GM19023 (cell line): ENCODE results near the gene TCAP.

Experiments
- ATAC-seq: cut with Tn5 transposase; IDR thresholded peaks from one replicate; pipeline ENCODE4 v1.9.1; 2021; ENCODE audit warnings: mild to moderate bottlenecking, moderate library complexity; ENCODE audit not compliant: unreplicated experiment

TCAP gene, protein sequence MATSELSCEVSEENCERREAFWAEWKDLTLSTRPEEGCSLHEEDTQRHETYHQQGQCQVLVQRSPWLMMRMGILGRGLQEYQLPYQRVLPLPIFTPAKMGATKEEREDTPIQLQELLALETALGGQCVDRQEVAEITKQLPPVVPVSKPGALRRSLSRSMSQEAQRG

DNA sequence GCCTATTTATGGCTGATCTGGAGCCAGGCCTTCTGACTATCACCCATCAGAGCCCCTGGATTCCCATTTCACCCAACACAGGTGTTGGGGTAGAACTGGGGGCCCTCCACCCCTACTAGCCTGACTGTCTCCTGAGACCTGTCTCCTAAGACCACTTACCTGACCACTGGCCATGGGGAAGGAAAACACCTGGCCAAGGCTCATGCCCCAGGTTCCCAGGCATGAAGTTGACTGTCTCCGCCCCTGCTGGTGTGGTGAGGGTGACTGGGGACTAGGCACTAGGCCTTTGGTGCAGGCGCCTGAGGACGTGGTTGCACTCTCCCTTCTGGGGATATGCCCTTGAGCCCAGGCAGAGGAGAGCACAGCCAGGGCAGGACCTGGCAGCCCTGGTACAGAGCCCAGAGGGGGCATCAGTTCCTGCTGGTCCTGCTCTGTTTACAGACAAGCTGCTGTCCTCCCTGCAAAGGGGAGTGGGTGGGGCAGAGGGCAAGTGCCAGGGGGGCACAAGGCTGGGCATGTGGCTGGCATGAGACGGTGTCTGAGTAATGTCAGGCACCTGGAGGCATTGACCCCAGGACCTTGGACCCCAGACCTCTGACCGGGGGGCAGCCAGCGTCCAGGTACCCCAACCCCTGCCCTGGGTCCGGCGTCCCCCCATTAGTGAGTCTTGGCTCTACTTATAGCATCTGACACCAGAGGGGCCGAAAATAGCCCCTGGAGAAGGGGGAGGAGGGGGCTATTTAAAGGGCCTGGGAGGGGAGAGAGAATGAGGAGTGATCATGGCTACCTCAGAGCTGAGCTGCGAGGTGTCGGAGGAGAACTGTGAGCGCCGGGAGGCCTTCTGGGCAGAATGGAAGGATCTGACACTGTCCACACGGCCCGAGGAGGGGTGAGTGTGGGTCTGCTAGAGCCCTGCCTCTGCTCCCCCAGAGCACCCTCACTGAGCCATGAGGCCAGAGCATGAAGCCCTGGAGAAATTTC, at the start of gene TCAP:
Gene TCAP (plus strand): TSS at position 769 of the 981 bp plus-strand sequence. CDS start 11 bp downstream, at position 780.
- ATAC-seq: no peak

DNA sequence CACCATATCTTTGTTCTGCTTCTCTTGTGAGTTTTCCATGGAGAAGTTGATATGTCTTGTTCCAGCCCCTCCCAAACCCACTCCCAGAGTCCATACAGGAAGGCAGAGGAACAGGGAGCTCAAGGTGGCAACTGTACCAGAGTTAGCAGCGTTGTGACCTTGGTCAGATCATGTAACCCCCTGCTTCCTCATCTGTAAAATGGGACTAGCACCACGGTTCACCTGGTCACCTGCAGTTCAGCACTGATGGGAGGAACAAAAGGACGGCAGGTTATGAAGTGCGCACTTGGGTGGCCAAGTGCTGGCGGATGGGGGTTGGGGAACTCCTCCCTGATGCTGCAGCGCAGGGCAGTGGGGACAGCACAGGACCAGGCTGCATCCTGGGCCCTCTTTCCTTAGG, 49.7 kb upstream of the TCAP start:
- no peak for ATAC-seq

GRCh38 chr17:39617100-39617445, 48.1 kb upstream of the TCAP start:
- ATAC-seq: no peak

- ATAC-seq: no peak
Observed at GRCh38 chr17:39617446-39618245, 47.5 kb upstream of the TCAP start.

DNA sequence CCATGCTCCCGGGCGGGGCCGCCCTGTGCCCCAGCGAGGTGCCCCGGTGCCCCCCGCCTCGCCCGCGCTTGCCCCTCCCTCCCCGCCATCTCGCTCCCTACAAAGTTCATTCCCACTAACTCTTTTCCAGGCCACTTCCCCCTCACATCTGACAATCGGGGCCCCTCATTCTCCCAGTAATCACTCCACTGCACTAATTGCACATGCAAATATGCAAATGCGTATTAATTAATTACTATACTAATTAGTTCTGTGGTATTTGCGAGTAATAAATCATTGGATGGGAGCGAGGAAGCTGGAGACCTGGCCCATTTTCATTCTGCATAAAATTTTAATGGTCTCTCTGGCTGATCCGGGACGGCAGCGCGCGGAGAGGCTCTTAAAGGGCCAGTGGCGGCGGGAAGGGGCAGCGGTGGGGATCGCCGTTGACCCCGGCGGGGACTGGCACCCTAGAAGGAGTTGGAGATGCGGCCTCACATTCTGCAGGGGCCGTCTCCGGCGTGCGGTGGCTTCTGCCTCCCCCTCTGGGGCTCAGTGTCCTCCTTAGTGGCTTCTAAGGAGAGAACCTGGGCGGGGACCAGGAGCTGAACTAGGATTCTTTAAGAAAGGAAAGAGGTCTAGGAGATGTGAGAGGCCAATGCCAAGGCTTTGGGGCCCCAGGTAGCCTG, 46.8 kb upstream of the TCAP start:
- no peak for ATAC-seq

- ATAC-seq: no peak
Observed at GRCh38 chr17:39618956-39619785, 46.0 kb upstream of the TCAP start.

- ATAC-seq: no peak
Observed at GRCh38 chr17:39619786-39620101, 45.4 kb upstream of the TCAP start.

- no peak for ATAC-seq
Observed at GRCh38 chr17:39621523-39622379, 43.4 kb upstream of the TCAP start.

- no peak for ATAC-seq
Observed at GRCh38 chr17:39622380-39623006, 42.7 kb upstream of the TCAP start.

DNA sequence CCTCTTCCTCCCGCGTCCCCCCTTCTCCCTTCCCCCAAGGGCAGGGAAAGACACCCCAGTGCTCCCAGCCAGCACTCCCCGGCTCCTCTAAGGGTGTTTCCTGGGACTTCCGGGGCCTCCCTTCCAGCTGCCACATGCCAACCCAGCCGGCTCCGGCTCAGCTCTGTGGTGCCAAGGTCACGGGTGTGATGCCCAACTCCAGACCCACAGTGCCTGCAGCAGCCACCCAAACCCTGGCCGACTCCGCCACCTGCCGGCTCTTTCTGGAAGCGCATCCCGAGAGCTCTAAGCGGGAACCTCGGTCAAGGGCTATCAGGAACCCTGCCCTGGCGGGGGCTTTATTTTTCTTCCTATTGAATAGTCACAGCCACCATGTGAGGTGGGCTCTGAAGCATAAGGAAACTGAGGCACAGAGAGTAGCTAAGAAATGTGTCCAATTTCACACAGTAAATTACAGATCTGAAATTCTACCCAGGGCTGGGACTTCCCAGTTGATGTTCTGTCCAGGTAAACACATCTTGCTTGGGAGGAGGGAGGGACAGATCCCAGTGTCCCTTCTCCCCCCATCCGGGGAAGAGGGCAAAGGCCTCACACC, 41.7 kb upstream of the TCAP start:
- ATAC-seq: no peak

DNA sequence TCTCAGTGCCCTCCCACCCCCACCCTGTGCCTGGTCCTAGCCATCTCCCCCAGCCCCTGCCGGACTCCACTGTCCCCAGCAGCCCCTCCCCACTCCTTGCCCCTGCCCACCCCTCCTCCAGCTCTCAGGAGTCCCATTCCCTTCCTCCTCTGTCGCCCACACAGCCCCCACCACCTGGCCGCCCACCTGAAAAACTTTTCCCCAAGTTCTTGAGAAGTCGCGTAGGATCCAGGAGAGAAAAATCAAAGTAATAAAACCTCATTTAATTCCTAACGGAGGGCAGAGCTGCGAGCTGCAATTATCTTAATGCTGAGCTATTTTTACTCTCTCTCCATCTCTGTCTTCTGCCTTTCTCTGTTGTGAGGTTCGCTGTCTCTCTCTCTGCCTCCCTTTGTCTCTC, 40.8 kb upstream of the TCAP start:
- no peak for ATAC-seq

GRCh38 chr17:39625198-39625785, 39.9 kb upstream of the TCAP start:
- ATAC-seq: no peak

DNA sequence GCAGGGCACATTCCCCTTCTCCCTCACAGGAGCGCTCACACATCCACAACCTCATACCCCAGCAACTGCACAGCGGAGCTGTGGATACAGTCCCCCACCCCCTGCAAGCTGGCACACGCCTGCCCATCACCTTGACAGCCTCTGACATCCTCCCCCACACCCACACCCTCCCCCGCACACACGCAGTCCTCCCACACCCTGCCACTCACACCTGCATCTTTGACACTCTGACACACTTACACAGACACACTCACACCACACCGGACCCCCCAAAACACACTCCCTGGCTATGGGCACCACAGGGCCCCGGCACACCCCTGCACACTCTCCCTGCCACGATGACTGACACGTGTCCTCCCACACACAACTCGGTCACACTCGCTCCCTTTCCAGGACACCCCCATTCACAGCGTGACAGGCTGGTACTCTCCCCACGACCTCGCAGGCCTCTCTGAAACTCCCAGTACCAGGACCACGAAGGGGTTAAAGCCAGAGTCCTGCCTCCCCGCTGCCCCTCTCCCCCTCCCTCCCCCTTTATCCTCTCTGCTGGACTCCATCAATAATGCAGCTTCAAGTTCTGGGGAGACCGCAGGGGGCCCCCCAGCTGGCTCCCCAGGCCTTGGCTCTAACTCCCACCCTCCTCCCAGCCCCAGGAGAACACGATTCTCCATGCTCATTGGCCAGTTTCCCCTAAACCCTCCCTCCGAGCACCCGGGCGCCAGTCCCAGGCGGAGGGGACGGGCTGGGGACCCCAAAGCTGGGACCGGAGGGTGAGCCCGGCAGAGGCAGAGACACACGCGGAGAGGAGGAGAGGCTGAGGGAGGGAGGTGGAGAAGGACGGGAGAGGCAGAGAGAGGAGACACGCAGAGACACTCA, 38.7 kb upstream of the TCAP start, which contains the start of gene PPP1R1B:
Gene PPP1R1B (plus strand): TSS at position 782 of the 876 bp plus-strand sequence. CDS start 441 bp downstream, outside the sequence.
- ATAC-seq: no peak

DNA sequence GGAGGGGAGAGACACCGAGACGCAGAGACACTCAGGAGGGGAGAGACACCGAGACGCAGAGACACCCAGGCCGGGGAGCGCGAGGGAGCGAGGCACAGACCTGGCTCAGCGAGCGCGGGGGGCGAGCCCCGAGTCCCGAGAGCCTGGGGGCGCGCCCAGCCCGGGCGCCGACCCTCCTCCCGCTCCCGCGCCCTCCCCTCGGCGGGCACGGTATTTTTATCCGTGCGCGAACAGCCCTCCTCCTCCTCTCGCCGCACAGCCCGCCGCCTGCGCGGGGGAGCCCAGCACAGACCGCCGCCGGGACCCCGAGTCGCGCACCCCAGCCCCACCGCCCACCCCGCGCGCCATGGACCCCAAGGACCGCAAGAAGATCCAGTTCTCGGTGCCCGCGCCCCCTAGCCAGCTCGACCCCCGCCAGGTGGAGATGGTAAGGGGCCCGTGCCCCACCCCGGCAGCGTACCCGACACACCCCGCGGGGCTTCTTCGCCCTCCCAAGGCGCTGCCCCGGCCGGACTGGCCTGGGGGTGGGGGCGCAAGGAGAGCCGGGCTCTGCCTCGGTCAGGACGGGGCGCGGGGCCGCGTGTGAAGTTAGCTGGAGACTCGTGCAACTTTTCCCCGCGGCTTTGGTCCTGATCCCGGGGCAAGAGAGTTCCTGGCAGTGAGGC, 38.0 kb upstream of the TCAP start:
- ATAC-seq: no peak

- no peak for ATAC-seq
Observed at GRCh38 chr17:39627712-39628516, 37.2 kb upstream of the TCAP start.
